Esophagus squamous epithelium (tissue), 5 donors: ENCODE data around the gene TPD52L1. TPM values are rescaled to one million over a fixed set of nuclear protein-coding genes. Genes with fewer than 3 reads are reported as not detected.
A peak's percentile ranks its signal among the peaks of the same experiment; 100 is the strongest.
"Not testable (repeated sequence)": the region's sequence is repeated elsewhere in the genome, so short reads cannot be mapped to it uniquely, and the experiment has no call there.

Experiments used
- DNase-seq: peaks from one replicate; lab custom pipeline; 2025; lab: John Stamatoyannopoulos, UW
- H3K27ac ChIP-seq, 4 donors: fragments of 200-600 bp; sonication (generic); one replicate each; pipeline ENCODE4 v1.5.1; 2016 to 2019; ENCODE audit warnings: mild to moderate bottlenecking in 1 of 4
- H3K27me3 ChIP-seq, 4 donors: fragments of 200-600 bp; sonication (generic); 1 replicate in 3 of 4; 2 replicates in 1 of 4; pipeline versions ENCODE4 v1.5.1 to v1.6.0; 2017 to 2021; ENCODE audit warnings: antibody characterized with exemption in 1 of 4
- H3K36me3 ChIP-seq, 3 donors: fragments of 200-600 bp; sonication (generic); one replicate each; pipeline ENCODE4 v1.5.1; 2016 to 2019
- H3K4me1 ChIP-seq, 3 donors: fragments of 200-600 bp; sonication (generic); one replicate each; pipeline ENCODE4 v1.5.1; 2017 to 2019
- H3K4me3 ChIP-seq, 4 donors: fragments of 200-600 bp; sonication (generic); 1 replicate in 3 of 4; 2 replicates in 1 of 4; pipeline ENCODE4 v1.5.1; 2016 to 2019; ENCODE audit warnings: mild to moderate bottlenecking in 2 of 4, moderate library complexity in 1 of 4
- H3K9me3 ChIP-seq, 3 donors: fragments of 200-600 bp; sonication (generic); one replicate each; pipeline ENCODE4 v1.5.1; 2016 to 2019
- CTCF ChIP-seq, 6 experiments: fragments of 450-650 bp in 4 of 6; fragments of 200-600 bp in 2 of 6; sonication (generic) in 2 of 6; IDR thresholded peaks; one replicate each; pipeline ENCODE4 v1.5.1; 2016 to 2019; ENCODE audit warnings: antibody characterized with exemption in 6 of 6, mild to moderate bottlenecking in 4 of 6, moderate library complexity in 4 of 6
- POLR2A ChIP-seq, 4 donors: fragments of 450-650 bp; IDR thresholded peaks; one replicate each; pipeline ENCODE4 v1.6.1; 2017; ENCODE audit warnings: antibody characterized with exemption in 4 of 4, mild to moderate bottlenecking in 4 of 4, moderate library complexity in 3 of 4
- WGBS, 2 donors: methylation state at CpG; one replicate each; pipeline ENCODE4 v1.1.5; 2018; 5-methylcytosine and 5-hydroxymethylcytosine counted together
- intact Hi-C: fragments of 100-400 bp; cut with DNase I; formaldehyde crosslinking; loops from one replicate; pipeline ENCODE4 v1.15.0; 2022
- total RNA-seq, 4 donors: library from RNA; depleted of rRNA; stranded (reverse); fragments of >200 nt; gene quantifications; one replicate each; pipeline ENCODE4 v1.1.0, GENCODE V29; 2016
- donor health status: DM: yes; HTN: yes; CAD: no.

TPD52L1 gene
- total RNA-seq, 4 donors from 2014 or later: 202 to 409 (median 275) TPM

GRCh38 chr6:125273965-125274364, 120.4 kb downstream of the TPD52L1 start:
- TF ChIP-seq POLR2A (IDR thresholded peaks at IDR 0.05) (no peak), CTCF (IDR thresholded peaks at IDR 0.05) (no peak)
- no peak for DNase-seq

GRCh38 chr6:125274935-125275334, 121.4 kb downstream of the TPD52L1 start:
- intact Hi-C loops: no loop called here
- no peaks in the 10 kb centered on the region for H3K9me3 ChIP-seq
- no peak for TF ChIP-seq CTCF (IDR thresholded peaks at IDR 0.05)
- TF ChIP-seq POLR2A (IDR thresholded peaks at IDR 0.05): no peak
- no peaks in the 10 kb centered on the region for H3K27me3 ChIP-seq
- H3K4me3 ChIP-seq: no peak overlapping the region
- 72 to 76% methylated on average over 3 of the region's 3 CpGs for WGBS, 2 donors
- peaks cover 0 to 8% (median 0%) of the 10 kb centered on the region in 3 donors for H3K4me1 ChIP-seq
- peaks cover 0 to 65% (median 3%) of the 10 kb centered on the region in 3 donors for H3K36me3 ChIP-seq
- DNase-seq: no peak
- H3K27ac ChIP-seq: no peak overlapping the region

More at GRCh38 chr6:125273965-125274364, 120.4 kb downstream of the TPD52L1 start:
- intact Hi-C loops: no loop called here
- H3K9me3 ChIP-seq: no peaks in the 10 kb centered on the region
- no peak overlapping the region for H3K4me3 ChIP-seq
- peak overlapping the region in 1 of 4 donors; percentile 14 for H3K27ac ChIP-seq
- peaks cover 0 to 8% (median 0%) of the 10 kb centered on the region in 3 donors for H3K4me1 ChIP-seq
- 73 to 75% methylated on average over 7 of the region's 7 CpGs for WGBS, 2 donors
- no peaks in the 10 kb centered on the region for H3K27me3 ChIP-seq
- peaks cover 0 to 63% (median 3%) of the 10 kb centered on the region in 3 donors for H3K36me3 ChIP-seq

DNA sequence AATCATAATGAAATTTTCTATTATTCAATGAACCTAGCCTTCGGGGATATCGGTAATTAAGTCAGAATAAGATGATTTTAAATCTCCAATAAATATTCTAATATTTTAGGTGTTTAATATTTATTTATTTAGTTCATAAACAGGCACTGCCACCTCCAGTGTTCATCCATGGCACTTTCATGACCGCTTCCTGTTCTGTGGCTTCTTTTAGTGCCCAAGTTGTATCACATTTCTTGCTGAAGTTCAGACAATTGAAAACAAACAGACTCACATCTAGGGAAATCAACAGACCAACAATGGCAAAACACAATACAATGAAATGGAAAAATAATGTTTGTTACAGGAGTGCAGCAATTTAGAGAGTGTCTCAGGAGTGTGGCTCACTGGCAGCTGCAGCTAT, 122.2 kb downstream of the TPD52L1 start:
- H3K4me1 ChIP-seq: peaks cover 0 to 8% (median 0%) of the 10 kb centered on the region in 3 donors
- no peak for DNase-seq
- WGBS, 2 donors: 93% methylated on average over 3 of the region's 3 CpGs
- TF ChIP-seq CTCF (IDR thresholded peaks at IDR 0.05): no peak
- TF ChIP-seq POLR2A (IDR thresholded peaks at IDR 0.05): no peak
- no peak overlapping the region for H3K27ac ChIP-seq
- no peaks in the 10 kb centered on the region for H3K27me3 ChIP-seq
- peaks cover 0 to 2% (median 0%) of the 10 kb centered on the region in 3 donors for H3K9me3 ChIP-seq
- peaks cover 3 to 74% (median 4%) of the 10 kb centered on the region in 3 donors for H3K36me3 ChIP-seq
- H3K4me3 ChIP-seq: no peak overlapping the region
- intact Hi-C loops: no loop called here

DNA sequence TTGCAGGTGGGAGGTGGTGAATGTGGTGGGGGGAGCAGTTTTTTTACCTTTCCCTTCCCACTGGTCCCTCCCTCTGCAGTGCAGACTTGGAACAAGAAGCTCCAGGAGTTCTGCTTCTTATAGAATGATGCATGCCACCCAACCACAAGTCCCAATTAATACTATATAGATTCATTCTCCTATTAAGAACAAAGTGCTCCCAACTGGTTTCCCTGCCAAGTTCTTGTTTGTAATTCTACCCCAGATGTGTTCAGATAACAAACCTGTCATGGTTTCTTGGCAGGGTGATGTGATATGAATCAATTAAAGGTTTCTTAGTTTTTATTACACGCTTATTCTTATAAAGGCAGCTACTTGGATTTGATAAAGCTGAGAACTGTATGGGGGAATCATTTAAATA, 124.3 kb downstream of the TPD52L1 start:
- Histone ChIP-seq H3K9me3 (peaks cover 0 to 4% (median 0%) of the 10 kb centered on the region in 3 donors), H3K27me3 (no peaks in the 10 kb centered on the region), H3K27ac (no peak overlapping the region), H3K4me3 (no peak overlapping the region), H3K36me3 (peaks cover 3 to 81% (median 8%) of the 10 kb centered on the region in 3 donors), H3K4me1 (peaks cover 0 to 8% (median 0%) of the 10 kb centered on the region in 3 donors)
- intact Hi-C loops: no loop called here
- TF ChIP-seq CTCF (IDR thresholded peaks at IDR 0.05): no peak
- no peak for TF ChIP-seq POLR2A (IDR thresholded peaks at IDR 0.05)
- no peak for DNase-seq
- WGBS, 2 donors: 70 to 88% methylated on average over 1 of the region's 1 CpG

DNA sequence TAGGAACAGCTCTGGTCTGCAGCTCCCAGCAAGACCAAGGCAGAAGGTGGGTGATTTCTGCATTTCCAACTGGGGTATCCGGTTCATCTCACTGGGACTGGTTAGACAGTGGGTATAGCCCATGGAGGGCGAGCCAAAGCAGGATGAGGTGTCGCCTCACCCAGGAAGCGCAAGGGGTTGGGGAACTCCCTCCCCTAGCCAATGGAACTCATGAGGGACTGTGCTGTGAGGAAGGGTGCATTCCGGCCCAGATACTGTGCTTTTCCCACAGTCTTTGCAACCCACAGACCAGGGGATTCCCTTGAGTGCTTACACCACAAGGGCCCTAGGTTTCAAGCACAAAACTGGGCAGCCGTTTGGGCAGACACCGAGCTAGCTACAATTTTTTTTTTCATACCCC, 126.4 kb downstream of the TPD52L1 start:
- H3K36me3 ChIP-seq: peaks cover 3 to 82% (median 8%) of the 10 kb centered on the region in 3 donors
- WGBS, 2 donors: 90 to 98% methylated on average over 4 of the region's 7 CpGs
- no peaks in the 10 kb centered on the region for H3K27me3 ChIP-seq

DNA sequence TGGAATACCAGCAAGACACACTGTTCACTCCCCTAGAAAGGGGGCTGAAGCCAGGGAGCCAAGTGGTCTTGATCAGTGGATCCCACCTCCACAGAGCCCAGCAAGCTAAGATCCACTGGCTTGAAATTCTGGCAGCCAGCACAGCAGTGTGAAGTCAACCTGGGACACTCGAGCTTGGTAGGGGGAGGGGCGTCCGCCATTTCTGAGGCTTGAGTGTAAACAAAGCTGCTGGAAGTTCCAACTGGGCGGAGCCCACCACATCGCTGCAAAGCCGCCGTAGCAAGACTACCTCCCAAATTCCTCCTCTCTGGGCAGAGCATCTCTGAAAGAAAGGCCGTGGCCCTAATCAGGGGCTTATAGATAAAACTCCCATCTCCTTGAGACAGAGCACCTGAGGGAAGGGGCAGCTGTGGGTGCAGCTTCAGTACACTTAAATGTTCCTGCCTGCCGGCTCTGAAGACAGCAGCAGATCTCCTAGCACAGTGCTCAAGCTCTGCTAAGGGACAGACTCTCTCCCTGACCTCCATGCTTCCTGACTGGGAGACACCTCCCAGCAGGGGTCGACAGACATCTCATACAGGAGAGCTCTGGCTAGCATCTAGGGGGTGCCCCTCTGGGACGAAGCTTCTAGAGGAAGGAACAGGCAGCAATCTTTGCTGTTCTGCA, 126.9 kb downstream of the TPD52L1 start:
- H3K9me3 ChIP-seq, H3K27me3 ChIP-seq, H3K4me1 ChIP-seq, H3K27ac ChIP-seq, DNase-seq, intact Hi-C loops, H3K4me3 ChIP-seq: not testable (repeated sequence)
- WGBS, 2 donors: 74 to 93% methylated on average over 7 of the region's 11 CpGs
- H3K36me3 ChIP-seq: peaks cover 3 to 82% (median 8%) of the 10 kb centered on the region in 3 donors

More for the DNA sequence above, 126.4 kb downstream of the TPD52L1 start:
- no peak for DNase-seq
- no peak overlapping the region for H3K27ac ChIP-seq
- H3K4me3 ChIP-seq: no peak overlapping the region
- peaks cover 0 to 4% (median 0%) of the 10 kb centered on the region in 3 donors for H3K9me3 ChIP-seq
- no peaks in the 10 kb centered on the region for H3K4me1 ChIP-seq
- intact Hi-C loops: no loop called here
- no peak for TF ChIP-seq CTCF (IDR thresholded peaks at IDR 0.05)

DNA sequence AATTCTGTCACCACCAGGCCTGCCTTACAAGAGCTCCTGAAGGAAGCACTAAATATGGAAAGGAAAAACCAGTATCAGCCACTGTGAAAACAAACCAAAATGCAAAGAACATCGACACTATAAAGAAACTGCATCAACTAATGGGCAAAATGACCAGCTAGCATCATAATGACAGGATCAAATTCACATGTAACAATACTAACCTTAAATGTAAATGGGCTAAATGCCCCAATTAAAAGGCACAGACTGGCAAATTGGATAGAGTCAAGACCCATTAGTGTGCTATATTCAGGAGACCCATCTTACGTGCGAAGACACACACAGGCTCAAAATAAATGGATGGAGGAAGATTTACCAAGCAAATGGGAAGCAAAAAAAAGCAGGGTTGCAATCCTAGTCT, 128.9 kb downstream of the TPD52L1 start:
- 94 to 97% methylated on average over 3 of the region's 3 CpGs for WGBS, 2 donors
- DNase-seq, H3K4me3 ChIP-seq, H3K4me1 ChIP-seq, H3K9me3 ChIP-seq, H3K27ac ChIP-seq, H3K27me3 ChIP-seq, intact Hi-C loops: not testable (repeated sequence)
- H3K36me3 ChIP-seq: peaks cover 0 to 82% (median 8%) of the 10 kb centered on the region in 3 donors
